Panc1 (cell line): Measurements from ENCODE around the gene PDCD11.

ENCODE experiments used
- CTCF ChIP-seq: fragments of 450-650 bp; IDR thresholded peaks from 2 replicates; pipeline ENCODE4 v1.5.1; 2017; ENCODE audit warnings: mild to moderate bottlenecking
- POLR2AphosphoS5 ChIP-seq: IDR thresholded peaks from 2 replicates; pipeline ENCODE4 v1.6.1; 2012; ENCODE audit warnings: mild to moderate bottlenecking, low read depth, low read length, moderate library complexity
- REST ChIP-seq, 2 experiments: IDR thresholded peaks; 2 replicates each; pipeline ENCODE4 v1.6.1; 2011 to 2012; ENCODE audit warnings: low read depth in 2 of 2, control low read depth in 1 of 2, low read length in 1 of 2, mild to moderate bottlenecking in 1 of 2, moderate library complexity in 1 of 2; ENCODE audit not compliant: insufficient read depth in 1 of 2
- TCF7L2 ChIP-seq: IDR thresholded peaks from 2 replicates; pipeline ENCODE4 v1.6.1; 2011; ENCODE audit warnings: mild to moderate bottlenecking, low read depth, low read length, inconsistent platforms

- TF ChIP-seq POLR2AphosphoS5, result no peak
- TF ChIP-seq CTCF, result no peak
- no peak for TF ChIP-seq REST (IDR thresholded peaks at IDR 0.05; ENCODE audit: insufficient read depth in 1 of 2, low read depth in 2 of 2, low read length in 1 of 2)
- no peak for TF ChIP-seq TCF7L2
These were observed 52.3 kb downstream of the PDCD11 start for GRCh38 chr10:103448746-103449145.
